NCI-H2227 (cell line): Measurements from ENCODE around the gene SULT1C2.

Experiments
- DNase-seq: peaks from one replicate; lab custom pipeline; 2025; ENCODE audit not compliant: unreplicated experiment; lab: John Stamatoyannopoulos, UW

SULT1C2 gene

DNA sequence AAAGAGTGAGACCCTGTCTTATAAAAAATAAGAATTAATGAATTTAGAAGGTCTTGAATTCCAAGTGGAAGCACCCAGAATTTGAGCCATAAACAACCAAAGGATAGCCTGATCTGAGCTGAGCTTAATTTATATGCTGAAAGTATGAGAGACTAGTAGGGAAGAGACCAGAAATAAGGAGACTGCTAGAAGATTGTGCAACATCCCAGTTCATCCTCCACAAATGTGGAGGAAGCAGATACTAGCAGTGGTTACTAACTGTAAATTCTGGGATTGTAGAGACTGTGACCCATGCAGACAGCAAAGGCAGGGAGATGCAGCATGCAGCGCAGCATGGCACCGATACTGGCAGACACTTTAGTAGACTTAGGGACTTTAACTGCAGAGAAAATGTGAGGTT lies 1.5 kb upstream of the SULT1C2 start:
- DNase-seq, result no peak

DNA sequence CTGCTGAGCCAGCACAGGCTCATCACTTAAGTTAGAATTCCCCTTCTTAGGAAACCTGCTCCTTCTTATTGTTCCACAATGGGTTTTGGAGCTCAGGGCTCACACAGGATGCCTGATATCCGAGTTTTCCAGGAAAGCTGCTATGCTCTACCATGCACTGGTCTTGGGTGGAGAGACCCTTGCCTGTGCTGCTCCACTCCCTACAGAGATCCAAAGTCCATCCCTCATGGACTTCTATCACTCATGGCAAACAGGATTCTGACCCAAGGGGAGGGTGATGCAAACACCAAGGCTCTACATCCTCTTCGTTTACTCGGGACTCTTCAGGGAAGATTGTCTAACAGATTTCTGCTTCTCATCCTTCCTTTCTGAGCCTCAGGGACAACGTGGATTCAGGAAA lies 5.2 kb downstream of the SULT1C2 start:
- no peak for DNase-seq

GRCh38 chr2:108297436-108298141 lies 8.9 kb downstream of the SULT1C2 start:
- no peak for DNase-seq

DNA sequence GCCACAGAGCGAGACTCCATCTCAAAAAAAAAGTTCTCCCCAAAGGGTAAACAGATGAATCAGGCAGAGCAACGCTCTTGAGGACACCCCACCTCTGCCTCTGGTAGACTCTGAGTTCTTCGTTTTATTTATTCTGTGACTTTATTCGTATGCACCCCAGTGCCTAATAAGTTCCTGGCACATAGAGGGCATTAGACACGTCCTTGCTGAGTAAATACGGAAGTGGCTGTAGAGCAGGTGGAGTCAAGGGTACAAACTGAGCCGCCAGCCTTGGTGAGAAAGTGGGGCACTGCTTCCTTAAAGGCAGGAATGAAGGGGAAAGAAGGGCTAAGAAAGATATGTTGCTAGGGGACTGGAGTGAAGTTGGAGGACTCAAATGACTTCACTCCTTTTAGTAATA lies 12.9 kb downstream of the SULT1C2 start:
- no peak for DNase-seq

- no peak for DNase-seq
Observed at GRCh38 chr2:108304975-108305374, 16.3 kb downstream of the SULT1C2 start.

GRCh38 chr2:108305901-108306300 lies 17.2 kb downstream of the SULT1C2 start:
- no peak for DNase-seq

DNA sequence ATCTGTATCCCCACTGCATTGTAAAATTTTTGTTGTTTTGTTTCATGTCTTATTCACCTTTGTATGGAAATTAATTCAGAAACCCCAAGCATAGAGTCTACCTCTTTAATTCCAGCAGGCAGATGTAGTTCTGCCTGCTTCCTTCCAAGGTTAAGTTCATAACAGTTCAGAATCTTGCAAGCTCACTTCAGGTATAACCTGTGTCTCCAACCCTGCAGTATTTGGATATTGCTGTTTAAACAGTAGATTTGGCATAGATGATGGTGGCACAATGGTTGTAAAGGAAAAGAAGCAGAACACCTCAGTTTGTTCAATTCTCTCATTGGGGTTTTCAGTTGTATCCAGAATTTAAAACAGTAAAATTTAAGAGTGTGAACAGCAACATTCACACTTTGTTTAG lies 21.2 kb downstream of the SULT1C2 start:
- no peak for DNase-seq

GRCh38 chr2:108314586-108315296 lies 26.0 kb downstream of the SULT1C2 start:
- DNase-seq, result no peak

GRCh38 chr2:108315444-108315934 lies 26.8 kb downstream of the SULT1C2 start:
- no peak for DNase-seq

GRCh38 chr2:108316033-108316432 lies 27.3 kb downstream of the SULT1C2 start:
- DNase-seq, result no peak

DNA sequence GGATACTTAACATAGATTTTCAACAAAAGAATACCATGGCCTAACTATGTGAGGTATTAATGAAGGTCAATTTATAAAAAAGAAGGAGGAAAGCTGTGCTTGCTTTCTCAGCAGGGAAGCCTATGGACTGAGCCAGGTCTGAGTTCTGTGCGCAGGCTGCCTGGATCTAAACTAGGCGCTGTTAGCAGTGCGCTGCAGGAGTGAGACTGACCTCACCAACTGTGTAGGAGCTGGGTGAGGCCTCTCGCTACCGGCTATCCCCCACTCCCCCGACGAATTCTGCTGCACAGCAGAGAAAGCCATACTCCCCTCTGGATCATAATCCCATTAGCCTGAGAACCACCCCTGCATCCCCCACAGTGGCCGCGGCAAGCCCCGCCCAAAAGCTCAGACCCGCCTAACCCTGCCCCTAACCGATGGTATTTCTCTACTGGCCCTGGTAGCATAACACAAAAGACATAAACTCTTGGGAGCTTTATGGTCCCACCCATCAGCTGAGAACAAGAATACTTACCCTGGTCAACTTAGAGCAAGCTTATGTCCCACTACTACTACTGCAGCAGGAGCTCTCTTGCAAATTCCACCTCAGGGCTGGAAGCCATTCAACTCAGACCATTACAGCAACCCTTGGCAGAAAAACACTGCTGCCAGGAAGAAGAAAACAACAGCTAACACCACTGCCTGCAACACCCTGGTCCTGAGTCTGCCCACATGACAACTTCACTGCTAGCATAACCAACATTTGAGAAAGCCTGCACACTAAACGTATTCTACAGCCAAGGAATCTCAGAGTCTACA lies 28.0 kb downstream of the SULT1C2 start:
- DNase-seq, result no peak

GRCh38 chr2:108320326-108320922 lies 31.7 kb downstream of the SULT1C2 start:
- no peak for DNase-seq

GRCh38 chr2:108323619-108324018 lies 34.9 kb downstream of the SULT1C2 start:
- DNase-seq, result no peak

- DNase-seq, result no peak
Observed at GRCh38 chr2:108324531-108325255, 36.0 kb downstream of the SULT1C2 start.

GRCh38 chr2:108325756-108326155 lies 37.1 kb downstream of the SULT1C2 start:
- DNase-seq, result no peak

DNA sequence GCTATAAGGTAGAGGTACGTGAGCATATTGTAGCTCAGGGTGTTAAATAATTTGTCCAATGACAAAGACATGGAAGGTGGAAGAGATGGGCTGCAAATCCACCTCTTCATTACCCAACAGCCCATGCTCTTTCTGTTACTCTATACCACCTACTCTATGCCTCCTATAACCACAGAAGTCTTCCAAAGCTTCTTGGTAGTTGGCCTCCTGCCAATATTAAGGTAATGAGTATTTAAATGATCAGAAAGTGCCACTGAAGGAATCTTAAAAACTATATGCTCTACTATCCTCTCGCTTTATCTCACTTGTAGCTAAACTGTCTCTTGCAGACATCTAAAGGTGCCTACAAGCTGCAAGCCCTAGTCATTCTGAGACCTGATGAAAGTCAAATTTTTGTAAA lies 41.1 kb downstream of the SULT1C2 start:
- no peak for DNase-seq

DNA sequence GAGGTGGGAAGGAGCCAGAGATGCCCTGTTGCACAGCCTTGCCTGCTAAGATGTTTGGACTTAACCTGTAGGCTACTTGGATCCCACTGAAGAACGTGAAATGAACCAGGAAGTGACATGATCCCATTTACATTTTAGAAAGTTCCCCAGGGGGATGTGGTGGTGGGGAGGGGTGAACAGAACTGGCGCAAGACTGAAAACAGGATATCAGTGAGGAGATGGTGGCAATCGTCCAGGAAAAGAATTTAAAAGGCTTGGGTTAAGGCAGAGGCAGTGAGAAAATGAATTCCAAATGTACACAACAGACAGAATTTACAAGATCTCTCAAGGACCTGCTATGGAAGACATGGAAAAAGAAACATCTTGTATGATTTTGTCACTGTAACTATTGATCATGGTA lies 42.3 kb downstream of the SULT1C2 start:
- no peak for DNase-seq

DNA sequence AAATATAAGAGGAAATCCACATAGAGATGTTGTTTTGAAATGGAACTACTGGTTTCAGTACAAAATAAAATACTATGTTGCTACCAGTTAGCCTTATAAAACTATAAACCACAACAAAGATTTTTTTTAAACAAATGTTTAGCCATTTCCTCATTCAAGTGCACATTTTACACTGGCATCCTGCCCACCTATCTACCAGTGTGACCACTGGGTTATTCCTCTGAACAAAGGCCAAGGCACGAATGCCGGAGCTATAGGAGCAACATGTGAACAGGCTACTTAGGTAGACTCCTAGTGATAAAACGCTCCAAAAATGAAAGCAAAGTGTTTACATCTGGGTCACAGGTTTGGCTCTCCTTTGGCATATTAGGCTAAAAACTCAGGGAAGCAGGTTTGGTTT lies 57.3 kb downstream of the SULT1C2 start:
- no peak for DNase-seq

GRCh38 chr2:108346827-108347226 lies 58.1 kb downstream of the SULT1C2 start:
- no peak for DNase-seq

- no peak for DNase-seq
Observed at GRCh38 chr2:108347786-108348185, 59.1 kb downstream of the SULT1C2 start.
